Measurements from ENCODE around the gene NDUFAF8. TPM values are rescaled to one million over a fixed set of nuclear protein-coding genes. Genes with fewer than 3 reads are reported as not detected.

The NDUFAF8 gene
- total RNA-seq, 2 experiments from 2014 or later = 75.7 to 77.0 TPM

DNA sequence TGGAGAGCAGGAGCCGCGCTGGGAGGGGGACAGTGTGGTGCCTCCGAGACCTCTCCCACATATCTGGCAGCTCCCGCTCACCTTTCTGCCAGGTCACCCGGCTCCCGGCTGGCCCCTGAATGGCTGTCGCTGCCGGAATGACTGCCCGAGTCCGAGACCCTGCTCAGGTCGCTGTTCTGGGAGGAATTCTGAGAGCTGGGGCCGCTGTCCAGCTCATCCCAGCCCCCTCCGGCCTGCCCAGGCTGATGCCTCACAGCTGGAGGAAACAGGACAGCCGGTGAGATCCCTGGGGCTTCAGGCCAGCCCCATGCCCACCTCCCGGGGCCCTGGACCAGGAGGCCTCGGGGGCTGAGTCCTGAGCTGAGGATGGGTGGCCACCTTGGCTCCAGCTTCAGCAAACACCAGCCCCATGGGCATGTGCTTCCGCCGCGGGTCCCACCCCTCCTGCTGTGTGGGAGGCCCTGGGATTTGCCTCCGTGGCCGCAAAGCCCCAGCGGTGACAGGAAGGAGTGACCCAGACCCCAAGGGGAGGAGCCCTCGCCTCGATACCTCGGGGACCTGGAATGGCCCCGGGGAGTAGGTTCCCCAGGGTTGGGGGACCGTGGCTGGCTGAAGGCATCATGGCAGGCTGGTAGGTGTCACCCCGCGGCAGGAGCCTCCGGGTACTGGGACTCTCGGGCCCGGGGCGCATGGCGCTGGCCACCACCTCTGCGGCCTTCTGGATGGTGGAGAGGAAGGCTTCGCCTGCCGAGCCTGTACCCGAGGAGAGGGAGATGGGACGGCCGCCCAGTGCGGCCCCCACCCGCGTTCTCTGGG lies 7.1 kb upstream of the NDUFAF8 start:
- intact Hi-C loops (cut with micrococcal nuclease) = no loop called here
- Mint-ChIP-seq H3K27me3 (ENCODE audit: low read depth) (no peaks in the 10 kb centered on the region), H3K36me3 (ENCODE audit: low read depth) (peaks cover 12% of the 10 kb centered on the region), H3K27ac (no peak overlapping the region), H3K4me3 (no peak overlapping the region), H3K4me1 (ENCODE audit: low read depth) (peaks cover 5% of the 10 kb centered on the region), H3K9me3 (no peaks in the 10 kb centered on the region)
- DNase-seq = no peak
- CTCF ChIA-PET = no interaction called here

DNA sequence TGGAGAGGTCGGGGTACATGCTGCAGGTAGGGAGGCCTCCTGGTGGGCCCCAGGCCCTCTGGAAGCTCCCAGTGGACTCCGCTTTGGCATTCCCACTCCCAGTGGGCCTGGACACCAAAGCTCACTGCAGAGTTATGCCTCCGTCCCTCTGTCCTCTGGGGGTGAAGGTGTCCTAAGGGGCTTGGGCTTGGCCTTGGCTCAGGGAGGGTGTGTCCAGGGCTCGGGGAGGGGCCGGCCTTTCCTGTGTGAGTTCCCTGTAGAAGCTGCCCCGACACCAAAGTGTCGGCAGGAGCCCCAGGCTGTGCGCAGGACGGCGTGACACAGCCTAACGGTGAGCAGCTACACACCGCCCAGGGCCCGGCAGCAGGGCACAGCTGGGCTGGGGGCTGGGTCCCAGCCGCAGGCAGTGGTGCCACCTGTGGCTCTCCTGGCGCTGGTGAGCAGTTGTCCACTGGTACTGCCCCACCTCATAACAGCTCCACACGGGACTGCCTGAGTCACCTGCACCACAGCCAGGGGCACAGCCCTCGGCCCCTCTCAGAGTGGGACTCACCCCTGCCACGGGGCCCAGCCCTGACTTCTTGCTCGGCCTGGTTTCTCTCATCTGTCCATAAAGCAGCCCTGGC lies 6.4 kb upstream of the NDUFAF8 start:
- H3K36me3 Mint-ChIP-seq (ENCODE audit: low read depth) = peaks cover 11% of the 10 kb centered on the region
- no peak for DNase-seq
- intact Hi-C loops (cut with micrococcal nuclease) = no loop called here
- H3K27me3 Mint-ChIP-seq (ENCODE audit: low read depth) = no peaks in the 10 kb centered on the region
- no peak overlapping the region for H3K4me3 Mint-ChIP-seq
- no peaks in the 10 kb centered on the region for H3K9me3 Mint-ChIP-seq
- peaks cover 12% of the 10 kb centered on the region for H3K4me1 Mint-ChIP-seq (ENCODE audit: low read depth)
- H3K27ac Mint-ChIP-seq = no peak overlapping the region
- CTCF ChIA-PET = interaction anchor here (1.8 kb wide), 1 partner anchor 252 kb away, joined by 3 read pairs; no protein-coding TSS in a partner anchor

DNA sequence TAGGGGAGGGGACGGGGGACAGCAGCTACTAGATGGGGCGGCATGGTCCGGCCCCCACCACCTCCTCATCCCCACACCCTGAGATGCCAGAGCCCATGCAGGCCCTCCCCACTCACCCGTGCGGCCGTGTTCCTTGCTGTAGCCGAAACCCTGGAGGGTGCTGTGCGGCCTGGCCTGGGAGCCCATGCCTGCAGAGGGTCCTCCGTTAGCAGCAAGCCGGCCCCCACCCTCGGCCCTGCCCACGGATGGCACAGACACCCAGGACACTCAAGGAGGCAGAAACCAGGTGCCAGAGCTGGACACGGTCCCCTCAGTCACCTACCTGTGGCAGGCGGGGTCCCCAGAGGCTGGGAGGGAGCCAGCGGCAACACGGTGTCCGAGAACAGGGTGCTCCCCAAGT lies 5.8 kb upstream of the NDUFAF8 start:
- H3K27ac Mint-ChIP-seq = no peak overlapping the region
- H3K4me3 Mint-ChIP-seq = no peak overlapping the region
- no peak for DNase-seq
- H3K27me3 Mint-ChIP-seq (ENCODE audit: low read depth) = no peaks in the 10 kb centered on the region
- intact Hi-C loops (cut with micrococcal nuclease) = no loop called here
- CTCF ChIA-PET = interaction anchor here (0.9 to 1.8 kb wide), 2 partner anchors 58 to 251 kb away, joined by 3 read pairs; no protein-coding TSS in a partner anchor
- H3K4me1 Mint-ChIP-seq (ENCODE audit: low read depth) = peaks cover 16% of the 10 kb centered on the region
- H3K36me3 Mint-ChIP-seq (ENCODE audit: low read depth) = peaks cover 11% of the 10 kb centered on the region
- H3K9me3 Mint-ChIP-seq = no peaks in the 10 kb centered on the region

DNA sequence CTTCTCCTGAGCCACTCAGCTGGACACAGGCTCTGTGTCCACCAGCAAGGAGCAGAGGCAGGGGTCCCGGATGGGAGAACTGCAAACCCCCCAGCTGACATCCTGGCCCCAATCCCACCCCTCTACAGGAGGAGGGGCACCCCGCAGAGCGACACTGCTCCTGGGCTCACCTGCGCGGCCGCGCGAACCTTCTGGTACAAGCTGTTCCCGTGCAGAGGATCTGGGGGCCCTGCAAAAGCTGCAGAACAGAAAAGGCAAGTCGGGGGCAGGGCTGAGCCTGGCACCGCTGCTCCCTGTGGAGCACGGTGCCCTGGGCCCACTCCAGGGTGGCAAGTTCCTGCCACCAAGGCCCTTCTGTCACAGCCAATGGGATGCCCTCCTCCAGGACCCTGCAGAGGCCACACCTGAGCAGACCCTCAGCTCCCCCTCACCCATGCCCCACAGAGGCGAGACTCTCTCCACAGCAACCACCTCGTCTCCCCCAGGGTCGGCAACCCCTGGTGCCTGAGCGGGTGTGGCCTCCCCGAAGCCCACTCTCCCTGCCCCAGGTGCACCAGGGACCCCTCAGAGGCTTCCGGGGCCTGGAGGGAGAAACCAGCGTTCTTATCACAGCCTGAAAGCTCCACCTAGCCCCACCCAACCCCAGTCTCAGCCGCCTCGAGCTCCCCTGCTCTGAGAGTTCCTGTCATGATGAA lies 5.2 kb upstream of the NDUFAF8 start:
- no peaks in the 10 kb centered on the region for H3K9me3 Mint-ChIP-seq
- H3K27ac Mint-ChIP-seq = no peak overlapping the region
- CTCF ChIA-PET = interaction anchor here (0.9 to 1.8 kb wide), 2 partner anchors 58 to 251 kb away, joined by 3 read pairs; no protein-coding TSS in a partner anchor
- H3K4me1 Mint-ChIP-seq (ENCODE audit: low read depth) = peaks cover 16% of the 10 kb centered on the region
- no peaks in the 10 kb centered on the region for H3K27me3 Mint-ChIP-seq (ENCODE audit: low read depth)
- no peak overlapping the region for H3K4me3 Mint-ChIP-seq
- no peak for DNase-seq
- intact Hi-C loops (cut with micrococcal nuclease) = no loop called here
- H3K36me3 Mint-ChIP-seq (ENCODE audit: low read depth) = peaks cover 11% of the 10 kb centered on the region

DNA sequence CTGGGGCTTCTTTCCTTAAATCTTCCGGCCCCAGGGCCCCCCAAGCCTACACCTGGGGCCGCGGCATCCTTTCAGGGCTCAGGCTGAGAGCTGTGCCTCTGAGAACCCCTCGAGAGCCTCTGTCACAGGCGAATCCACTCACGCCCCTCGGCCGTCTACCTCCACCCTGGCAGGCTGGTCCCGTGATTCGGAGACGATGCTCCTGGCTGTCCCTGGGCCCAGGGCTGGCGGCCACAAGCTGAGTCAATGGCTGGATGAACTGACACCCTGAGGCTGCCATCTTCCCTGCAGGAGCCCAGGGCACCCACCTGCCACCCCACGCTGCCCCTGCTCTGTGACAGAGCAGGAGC lies 4.6 kb upstream of the NDUFAF8 start:
- no peak for DNase-seq
- Mint-ChIP-seq H3K4me3 (no peak overlapping the region), H3K4me1 (ENCODE audit: low read depth) (peaks cover 16% of the 10 kb centered on the region), H3K27me3 (ENCODE audit: low read depth) (no peaks in the 10 kb centered on the region), H3K27ac (no peak overlapping the region), H3K9me3 (no peaks in the 10 kb centered on the region), H3K36me3 (ENCODE audit: low read depth) (peaks cover 11% of the 10 kb centered on the region)
- CTCF ChIA-PET = interaction anchor here (0.6 to 1.8 kb wide), 3 partner anchors 57 to 250 kb away, joined by 3 read pairs; no protein-coding TSS in a partner anchor
- intact Hi-C loops (cut with micrococcal nuclease) = no loop called here

DNA sequence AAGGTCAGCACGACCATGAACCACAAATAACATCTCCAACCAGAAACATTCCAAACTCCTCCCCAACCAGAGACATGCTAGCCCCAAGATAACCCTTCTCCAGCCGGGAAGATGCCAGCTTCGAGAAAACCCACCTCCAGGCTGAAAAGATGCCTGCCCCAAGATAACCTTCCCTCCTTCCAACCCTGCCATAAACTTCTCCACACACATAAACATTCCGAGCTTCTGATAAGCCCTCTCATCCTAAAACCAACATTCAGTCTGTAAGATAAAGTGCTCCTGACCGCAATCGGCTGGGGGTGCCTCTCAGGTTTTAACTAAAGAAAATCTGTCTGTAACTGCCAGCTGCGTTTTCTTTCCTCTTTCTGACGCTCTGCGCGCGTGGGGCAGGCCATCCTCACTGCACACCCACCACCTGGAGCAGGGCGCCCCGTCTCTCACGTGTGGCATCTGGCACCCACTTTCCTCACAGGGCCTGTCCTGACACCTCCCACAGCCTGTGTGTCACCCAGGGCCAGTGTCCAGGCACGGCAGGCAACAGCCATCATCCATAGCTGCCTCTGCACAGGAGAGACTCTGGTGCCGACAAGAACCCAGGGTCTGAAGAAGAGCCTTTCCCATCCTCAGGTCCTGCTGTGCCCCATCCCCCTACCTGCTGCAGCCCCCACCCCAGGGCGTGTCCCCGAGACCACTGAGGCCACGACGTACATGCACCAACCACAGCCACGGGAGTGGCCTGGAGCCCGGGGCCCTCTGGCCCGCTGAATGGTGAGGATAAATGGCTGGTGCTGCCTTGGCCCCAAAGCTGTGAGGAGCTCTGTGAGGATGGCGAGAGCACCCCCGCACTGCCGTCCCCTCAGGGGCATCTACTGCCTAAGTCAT lies 3.9 kb upstream of the NDUFAF8 start:
- no peak overlapping the region for H3K27ac Mint-ChIP-seq
- no peaks in the 10 kb centered on the region for H3K27me3 Mint-ChIP-seq (ENCODE audit: low read depth)
- no peak overlapping the region for H3K4me3 Mint-ChIP-seq
- H3K36me3 Mint-ChIP-seq (ENCODE audit: low read depth) = peaks cover 11% of the 10 kb centered on the region
- H3K4me1 Mint-ChIP-seq (ENCODE audit: low read depth) = peaks cover 19% of the 10 kb centered on the region
- CTCF ChIA-PET = interaction anchor here (0.6 kb wide), 1 partner anchor 133 kb away, joined by 3 read pairs; no protein-coding TSS in a partner anchor
- H3K9me3 Mint-ChIP-seq = no peaks in the 10 kb centered on the region
- no peak for DNase-seq
- intact Hi-C loops (cut with micrococcal nuclease) = loop anchor here (5.0 kb wide), 2 partner anchors 247 to 1133 kb away; partner anchors contain the start of gene GAA

DNA sequence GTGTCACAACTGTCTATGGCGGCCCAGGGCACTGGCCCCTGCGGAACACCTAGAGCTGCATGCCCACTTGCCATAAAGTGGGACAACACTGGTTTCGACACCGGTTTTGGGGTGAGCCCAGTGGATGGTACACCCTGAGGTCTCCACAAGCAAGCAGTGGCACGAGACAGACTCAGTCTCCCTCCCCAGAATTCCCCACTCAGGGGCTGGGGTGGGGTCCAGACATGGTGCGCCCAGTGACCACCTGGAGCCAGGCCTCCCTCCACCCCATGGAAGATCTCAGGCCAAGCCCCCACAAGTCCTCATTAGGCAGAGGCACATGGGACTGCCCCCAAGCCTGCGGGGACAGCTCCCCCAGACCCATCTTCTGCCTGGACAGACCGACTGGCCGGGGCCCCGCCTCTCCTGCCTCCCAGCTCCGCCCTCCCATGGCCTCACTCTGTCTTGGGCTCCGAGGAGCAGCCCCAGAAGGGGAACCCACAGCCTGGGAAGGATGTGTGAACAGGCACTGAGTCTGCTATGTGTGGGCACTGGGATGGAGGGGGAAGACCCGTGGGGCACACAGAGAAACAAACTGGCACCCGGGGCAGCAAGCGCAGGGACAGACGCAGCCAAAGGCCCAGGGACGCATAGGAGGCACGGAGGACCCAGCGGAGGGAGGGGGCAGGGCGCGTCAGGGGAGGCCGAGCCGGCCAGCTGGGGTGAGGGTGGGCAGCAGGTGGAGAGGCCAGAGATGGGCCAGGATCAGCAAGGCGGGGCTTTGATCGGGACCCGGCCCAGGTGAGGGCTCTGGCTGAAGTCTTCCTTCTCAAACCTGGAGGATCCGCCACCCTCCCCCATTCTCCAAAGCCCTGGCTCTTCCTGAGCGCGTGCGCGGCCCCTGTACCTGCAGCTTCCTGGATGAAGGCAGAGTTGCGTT lies 3.0 kb upstream of the NDUFAF8 start:
- Mint-ChIP-seq H3K36me3 (ENCODE audit: low read depth) (peaks cover 9% of the 10 kb centered on the region), H3K9me3 (no peaks in the 10 kb centered on the region), H3K27ac (no peak overlapping the region), H3K27me3 (ENCODE audit: low read depth) (no peaks in the 10 kb centered on the region), H3K4me3 (no peak overlapping the region), H3K4me1 (ENCODE audit: low read depth) (peaks cover 27% of the 10 kb centered on the region)
- CTCF ChIA-PET = no interaction called here
- DNase-seq = no peak
- intact Hi-C loops (cut with micrococcal nuclease) = loop anchor here (5.0 kb wide), 2 partner anchors 246 to 1134 kb away; partner anchors contain the start of gene GAA

DNA sequence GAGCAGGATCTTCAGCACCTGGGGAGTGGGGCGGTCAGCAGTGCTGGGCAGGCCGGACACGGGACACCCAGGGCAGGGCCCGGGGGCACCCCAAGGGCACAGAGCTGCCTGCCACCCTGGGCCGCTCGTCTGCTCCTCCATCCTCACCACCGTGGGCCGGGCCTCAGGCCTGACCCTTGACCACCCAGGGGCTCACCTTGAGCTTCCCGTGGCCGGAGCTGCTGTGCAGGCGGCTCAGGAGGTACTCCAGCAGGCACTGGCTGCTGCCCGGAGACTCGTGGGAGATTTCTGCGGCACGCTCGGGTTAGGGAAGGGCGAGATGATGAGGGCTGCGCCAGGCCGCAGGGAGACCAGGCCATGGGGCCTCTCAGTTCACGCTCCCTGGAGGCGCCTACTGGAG lies 2.3 kb upstream of the NDUFAF8 start:
- peaks cover 33% of the 10 kb centered on the region for H3K4me1 Mint-ChIP-seq (ENCODE audit: low read depth)
- H3K36me3 Mint-ChIP-seq (ENCODE audit: low read depth) = peaks cover 11% of the 10 kb centered on the region
- no peak overlapping the region for H3K4me3 Mint-ChIP-seq
- no peaks in the 10 kb centered on the region for H3K9me3 Mint-ChIP-seq
- no peaks in the 10 kb centered on the region for H3K27me3 Mint-ChIP-seq (ENCODE audit: low read depth)
- CTCF ChIA-PET = interaction anchor here (1.0 kb wide), 1 partner anchor 248 kb away, joined by 3 read pairs; no protein-coding TSS in a partner anchor
- intact Hi-C loops (cut with micrococcal nuclease) = loop anchor here (5.0 kb wide), 2 partner anchors 246 to 1134 kb away; partner anchors contain the start of gene GAA
- DNase-seq = no peak
- no peak overlapping the region for H3K27ac Mint-ChIP-seq

DNA sequence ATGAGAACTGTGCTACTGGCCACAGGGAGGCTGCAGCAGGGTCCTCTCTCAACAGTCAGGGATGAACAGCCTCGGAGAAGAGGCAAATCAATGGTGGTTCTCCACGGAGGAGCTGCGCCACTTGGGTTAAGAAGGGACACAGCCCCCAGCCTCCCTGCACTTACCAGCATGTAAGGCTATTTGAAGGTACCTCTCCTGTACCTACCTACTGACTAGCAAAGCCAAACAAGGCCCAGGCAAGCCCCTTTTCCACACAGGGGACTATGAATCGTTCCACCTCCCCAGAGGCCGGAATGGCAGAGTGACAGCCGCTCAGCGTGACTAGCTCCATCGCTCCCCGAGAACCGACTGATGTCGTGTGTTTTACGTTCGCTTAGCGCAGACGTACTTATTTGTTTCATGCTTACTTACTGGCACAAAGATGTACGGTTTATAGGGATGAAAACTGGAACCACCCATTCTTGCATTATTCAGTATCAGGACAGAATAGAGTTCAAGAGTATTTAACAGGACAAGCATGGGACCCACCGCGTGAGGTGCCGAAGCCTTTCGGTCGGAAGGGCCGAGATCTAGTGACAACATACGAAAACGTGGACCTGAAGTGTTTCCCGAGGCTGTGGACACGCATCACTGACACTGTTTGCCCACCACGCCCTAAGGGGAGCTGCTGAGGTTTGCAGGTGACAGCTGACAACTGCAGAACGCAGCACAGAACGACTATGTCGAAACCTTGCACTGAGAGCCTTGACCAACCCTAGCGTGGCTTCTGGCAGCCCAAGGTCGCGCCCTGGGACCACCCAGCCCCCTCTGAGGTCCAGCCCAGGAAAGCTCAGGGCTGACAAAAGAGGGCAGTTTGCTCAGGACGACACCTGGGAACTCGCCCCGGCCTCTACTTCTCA lies 1.3 kb upstream of the NDUFAF8 start:
- intact Hi-C loops (cut with micrococcal nuclease) = loop anchor here (2.0 to 5.0 kb wide), 4 partner anchors 57 to 1136 kb away; partner anchors contain the start of genes GAA and SLC38A10
- Mint-ChIP-seq H3K27me3 (ENCODE audit: low read depth) (no peaks in the 10 kb centered on the region), H3K9me3 (no peaks in the 10 kb centered on the region), H3K36me3 (ENCODE audit: low read depth) (peaks cover 15% of the 10 kb centered on the region), H3K27ac (no peak overlapping the region), H3K4me3 (peak overlapping the region; percentile 90), H3K4me1 (ENCODE audit: low read depth) (peaks cover 37% of the 10 kb centered on the region)
- CTCF ChIA-PET = interaction anchor here (0.6 to 1.3 kb wide), 4 partner anchors 136 to 247 kb away, joined by 3 to 5 read pairs (median 4); no protein-coding TSS in a partner anchor
- DNase-seq = no peak

DNA sequence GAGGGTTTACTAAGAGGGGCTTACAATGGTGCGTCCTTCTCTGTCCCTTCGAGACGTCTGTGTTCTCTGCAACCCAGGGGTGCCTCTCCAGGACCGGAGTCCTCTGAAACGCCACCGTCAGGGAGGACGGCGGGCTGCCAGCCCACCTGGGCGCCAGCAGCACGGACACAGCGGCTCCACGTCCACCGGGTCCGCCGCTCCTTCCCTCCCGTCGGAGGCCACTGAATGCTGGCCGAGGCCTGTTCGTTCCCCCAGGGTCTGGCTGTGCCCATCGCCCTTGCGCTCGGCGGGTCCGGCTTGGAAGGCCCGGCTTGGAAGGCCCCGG lies 666 bp upstream of the NDUFAF8 start:
- peaks cover 37% of the 10 kb centered on the region for H3K4me1 Mint-ChIP-seq (ENCODE audit: low read depth)
- H3K36me3 Mint-ChIP-seq (ENCODE audit: low read depth) = peaks cover 14% of the 10 kb centered on the region
- peak overlapping the region; percentile 90 for H3K4me3 Mint-ChIP-seq
- H3K27me3 Mint-ChIP-seq (ENCODE audit: low read depth) = no peaks in the 10 kb centered on the region
- CTCF ChIA-PET = interaction anchor here (0.6 to 1.3 kb wide), 3 partner anchors 137 to 246 kb away, joined by 4 to 5 read pairs (median 4); no protein-coding TSS in a partner anchor
- DNase-seq = no peak
- H3K9me3 Mint-ChIP-seq = no peaks in the 10 kb centered on the region
- intact Hi-C loops (cut with micrococcal nuclease) = loop anchor here (2.0 to 5.0 kb wide), 4 partner anchors 56 to 1136 kb away; partner anchors contain the start of genes GAA and SLC38A10
- no peak overlapping the region for H3K27ac Mint-ChIP-seq
